PFSK-1 (cell line): ENCODE results near the gene MRPL10.

ENCODE experiments used
- FOXP2 ChIP-seq: optimal IDR thresholded peaks from 2 replicates; pipeline ENCODE3; 2011; ENCODE audit warnings: borderline replicate concordance, control low read depth, inconsistent platforms; ENCODE audit not compliant: insufficient read depth; ENCODE audit errors: extremely low read length, extremely low read depth
- POLR2AphosphoS5 ChIP-seq: IDR thresholded peaks from 2 replicates; pipeline ENCODE4 v1.6.1; 2012; ENCODE audit warnings: low read depth, mild to moderate bottlenecking, control low read depth, low read length, moderate library complexity

GRCh38 chr17:47840742-47841487 is 9.6 kb upstream of the MRPL10 start, which contains the start of gene SCRN2:
- TF ChIP-seq FOXP2 = peak; percentile 41
- peak; percentile 60 for TF ChIP-seq POLR2AphosphoS5
